Panc1 (cell line): ENCODE measurements around the gene PPARD. TPM values are rescaled to one million over a fixed set of nuclear protein-coding genes. Genes with fewer than 3 reads are reported as not detected.

Source experiments
- ATAC-seq: fragments of 200-7000 bp; cut with Tn5 transposase; 2 replicates; pipeline ENCODE4 v1.9.1; 2020; ENCODE audit warnings: mild to moderate bottlenecking, moderate library complexity
- BruUV-seq: library from RNA; stranded (reverse); fragments of 400-500 nt; replicated peaks from 2 replicates; lab custom pipeline; 2021; lab: Mats Ljungman, UMichigan
- CTCF ChIA-PET: fragments of 300-600 bp; sonication (Branson Sonifier 250); formaldehyde crosslinking; loops from one replicate; lab custom pipeline; 2022; ENCODE audit warnings: antibody characterized with exemption; lab: Charles Lee
- POLR2A ChIA-PET: fragments of 300-600 bp; sonication (Branson Sonifier 250); formaldehyde crosslinking; loops from one replicate; lab custom pipeline; 2022; ENCODE audit warnings: antibody characterized with exemption; lab: Charles Lee
- DNase-seq: peaks from one replicate; pipeline ENCODE4 v3.0.0-alpha.2; 2010; ENCODE audit warnings: low read depth, low spot score
- H3K27ac ChIP-seq: 2 replicates; pipeline ENCODE4 v1.5.1; 2011; ENCODE audit warnings: mild to moderate bottlenecking, low read length, inconsistent platforms
- H3K27me3 ChIP-seq: fragments of 200-500 bp; sonication (Bioruptor generic); 2 replicates; pipeline ENCODE4 v1.6.0; 2014; ENCODE audit warnings: low read length, inconsistent platforms; ENCODE audit not compliant: control insufficient read depth, insufficient read depth
- H3K36me3 ChIP-seq: fragments of 200-500 bp; sonication (Bioruptor generic); 2 replicates; pipeline ENCODE4 v1.5.1; 2014; ENCODE audit warnings: inconsistent platforms, mild to moderate bottlenecking, low read length, moderate library complexity; ENCODE audit not compliant: control insufficient read depth, insufficient read depth
- H3K4me1 ChIP-seq: 2 replicates; pipeline ENCODE4 v1.5.1; 2011; ENCODE audit warnings: inconsistent platforms, mild to moderate bottlenecking, low read length, moderate library complexity; ENCODE audit not compliant: control insufficient read depth, insufficient read depth
- H3K4me3 ChIP-seq, 2 experiments: 2 replicates each; pipeline ENCODE4 v1.5.1; 2011 to 2012; ENCODE audit warnings: low read depth in 2 of 2, low read length in 2 of 2, mild to moderate bottlenecking in 2 of 2, inconsistent platforms in 1 of 2, moderate library complexity in 1 of 2
- H3K9me3 ChIP-seq: fragments of 200-500 bp; sonication (Bioruptor generic); 2 replicates; pipeline ENCODE4 v1.5.1; 2014; ENCODE audit warnings: low read depth, mild to moderate bottlenecking, inconsistent platforms, low read length, moderate library complexity; ENCODE audit not compliant: control insufficient read depth, insufficient read depth
- CTCF ChIP-seq: fragments of 450-650 bp; IDR thresholded peaks from 2 replicates; pipeline ENCODE4 v1.5.1; 2017; ENCODE audit warnings: mild to moderate bottlenecking
- POLR2AphosphoS5 ChIP-seq: IDR thresholded peaks from 2 replicates; pipeline ENCODE4 v1.6.1; 2012; ENCODE audit warnings: mild to moderate bottlenecking, low read depth, low read length, moderate library complexity
- SIN3A ChIP-seq: IDR thresholded peaks from 2 replicates; pipeline ENCODE4 v1.6.1; 2012; ENCODE audit warnings: low read depth, mild to moderate bottlenecking, low read length, moderate library complexity, borderline replicate concordance; ENCODE audit not compliant: insufficient read depth
- TCF7L2 ChIP-seq: IDR thresholded peaks from 2 replicates; pipeline ENCODE4 v1.6.1; 2011; ENCODE audit warnings: mild to moderate bottlenecking, low read depth, low read length, inconsistent platforms
- in situ Hi-C: cut with HindIII; loops from 2 replicates; pipeline ENCODE4 v1.10.0; 2016; ENCODE audit warnings: low sequenced_read_pairs, low pct_unique_long_range_greater_than_20kb
- intact Hi-C: fragments of 100-400 bp; cut with micrococcal nuclease; formaldehyde crosslinking; loops from one replicate; pipeline ENCODE4 v1.10.0; 2022; ENCODE audit not compliant: unreplicated experiment
- total RNA-seq: library from RNA; stranded (reverse); gene quantifications from one replicate; pipeline ENCODE4 v1.2.1, GENCODE V29; 2021; ENCODE audit not compliant: unreplicated experiment
- TF ChIP-seq, protein P1 (sequence below), 2 experiments: IDR thresholded peaks; 2 replicates each; pipeline ENCODE4 v1.6.1; 2011 to 2012; ENCODE audit warnings: low read depth in 2 of 2, control low read depth in 1 of 2, low read length in 1 of 2, mild to moderate bottlenecking in 1 of 2, moderate library complexity in 1 of 2; ENCODE audit not compliant: insufficient read depth in 1 of 2

The PPARD gene
- total RNA-seq, 1 experiment from 2014 or later: 14.4 TPM

DNA sequence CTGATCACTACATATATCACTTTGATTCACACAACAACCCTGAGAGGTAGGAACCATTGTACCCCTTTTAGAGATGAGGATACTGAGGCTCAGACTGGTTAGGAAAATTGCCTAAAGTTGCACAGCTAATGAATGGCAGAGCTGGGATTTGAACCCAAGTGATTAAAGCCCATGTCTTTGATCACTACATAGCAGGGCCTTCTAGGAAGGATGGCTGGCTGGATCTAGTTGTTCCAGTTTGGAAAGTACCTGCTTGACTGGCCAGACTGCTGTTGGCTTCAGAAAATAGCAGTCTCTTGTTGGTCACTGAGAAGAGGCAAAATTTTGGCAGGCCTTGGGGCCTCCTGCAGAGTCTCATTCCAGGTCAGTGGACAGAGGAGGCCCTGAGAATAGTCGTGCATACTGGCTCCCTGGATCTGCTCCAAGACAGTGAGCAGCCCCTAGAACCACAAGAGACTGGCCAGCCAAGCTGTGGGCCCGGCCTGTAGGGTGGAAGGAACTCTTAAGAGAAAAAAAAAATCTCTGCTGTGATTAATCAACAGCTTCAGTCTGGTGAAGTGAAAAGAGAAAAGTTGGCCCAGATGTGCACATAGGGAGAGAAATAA lies 17.5 kb downstream of the PPARD start:
- Histone ChIP-seq H3K27ac (no peak overlapping the region), H3K4me3 (no peak overlapping the region), H3K4me1 (no peaks in the 10 kb centered on the region; the same call in 1 of the 2 replicates), H3K9me3 (no peaks in the 10 kb centered on the region), H3K36me3 (no peaks in the 10 kb centered on the region), H3K27me3 (no peaks in the 10 kb centered on the region)
- ATAC-seq (no peak), DNase-seq (no peak)
- no TSS peak for BruUV-seq
- in situ Hi-C loops (no loop called here), intact Hi-C loops (no loop called here)
- ChIA-PET POLR2A (no interaction called here), CTCF (interaction anchor here (0.6 kb wide), 1 partner anchor 8 kb away, joined by 14 read pairs; no protein-coding TSS in a partner anchor)
- TF ChIP-seq, protein P1, sequence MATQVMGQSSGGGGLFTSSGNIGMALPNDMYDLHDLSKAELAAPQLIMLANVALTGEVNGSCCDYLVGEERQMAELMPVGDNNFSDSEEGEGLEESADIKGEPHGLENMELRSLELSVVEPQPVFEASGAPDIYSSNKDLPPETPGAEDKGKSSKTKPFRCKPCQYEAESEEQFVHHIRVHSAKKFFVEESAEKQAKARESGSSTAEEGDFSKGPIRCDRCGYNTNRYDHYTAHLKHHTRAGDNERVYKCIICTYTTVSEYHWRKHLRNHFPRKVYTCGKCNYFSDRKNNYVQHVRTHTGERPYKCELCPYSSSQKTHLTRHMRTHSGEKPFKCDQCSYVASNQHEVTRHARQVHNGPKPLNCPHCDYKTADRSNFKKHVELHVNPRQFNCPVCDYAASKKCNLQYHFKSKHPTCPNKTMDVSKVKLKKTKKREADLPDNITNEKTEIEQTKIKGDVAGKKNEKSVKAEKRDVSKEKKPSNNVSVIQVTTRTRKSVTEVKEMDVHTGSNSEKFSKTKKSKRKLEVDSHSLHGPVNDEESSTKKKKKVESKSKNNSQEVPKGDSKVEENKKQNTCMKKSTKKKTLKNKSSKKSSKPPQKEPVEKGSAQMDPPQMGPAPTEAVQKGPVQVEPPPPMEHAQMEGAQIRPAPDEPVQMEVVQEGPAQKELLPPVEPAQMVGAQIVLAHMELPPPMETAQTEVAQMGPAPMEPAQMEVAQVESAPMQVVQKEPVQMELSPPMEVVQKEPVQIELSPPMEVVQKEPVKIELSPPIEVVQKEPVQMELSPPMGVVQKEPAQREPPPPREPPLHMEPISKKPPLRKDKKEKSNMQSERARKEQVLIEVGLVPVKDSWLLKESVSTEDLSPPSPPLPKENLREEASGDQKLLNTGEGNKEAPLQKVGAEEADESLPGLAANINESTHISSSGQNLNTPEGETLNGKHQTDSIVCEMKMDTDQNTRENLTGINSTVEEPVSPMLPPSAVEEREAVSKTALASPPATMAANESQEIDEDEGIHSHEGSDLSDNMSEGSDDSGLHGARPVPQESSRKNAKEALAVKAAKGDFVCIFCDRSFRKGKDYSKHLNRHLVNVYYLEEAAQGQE (IDR thresholded peaks at IDR 0.05; ENCODE audit: insufficient read depth in 1 of 2, low read depth in 2 of 2, low read length in 1 of 2): no peak
- TF ChIP-seq TCF7L2 (no peak), CTCF (no peak), POLR2AphosphoS5 (no peak)

DNA sequence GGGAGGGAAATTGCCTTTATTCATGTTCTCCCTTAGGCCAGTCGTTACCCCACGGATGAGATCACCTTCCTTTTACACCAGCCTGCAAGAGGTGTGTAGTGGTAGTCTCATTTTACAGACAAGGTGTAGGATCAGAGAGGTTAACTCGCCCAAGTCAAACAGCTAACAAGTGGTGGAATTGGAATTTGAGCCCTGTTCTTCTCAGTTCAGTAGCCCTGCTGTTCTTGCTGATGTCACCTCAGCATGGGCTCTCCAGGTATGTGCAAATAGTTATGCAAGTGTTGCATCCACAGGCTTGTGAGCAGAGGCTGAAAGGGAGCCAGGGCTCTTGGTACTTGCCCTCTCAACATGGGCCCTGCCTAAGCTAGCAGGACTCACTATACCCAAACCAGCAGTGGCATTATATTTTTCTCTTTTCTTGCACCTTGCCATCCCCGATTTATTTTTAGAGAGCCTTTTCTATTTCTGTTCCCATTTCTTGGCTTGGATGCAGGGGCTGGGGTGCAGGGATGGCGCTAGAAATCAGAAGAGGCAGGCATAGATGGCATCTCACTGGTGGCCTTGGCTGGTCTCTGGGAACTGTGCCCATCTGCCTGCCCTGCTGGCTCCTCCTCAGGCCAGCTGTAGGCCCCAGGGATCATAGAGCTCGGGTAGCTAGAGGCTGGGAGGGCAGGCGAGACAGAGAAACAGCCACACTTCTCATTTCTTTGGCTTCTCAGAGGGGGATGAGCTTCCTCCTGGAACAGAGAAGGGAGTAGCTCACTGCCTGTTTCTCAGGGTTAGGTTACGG lies 18.2 kb downstream of the PPARD start:
- ATAC-seq: peak; percentile 42; the same call in 1 of the 2 replicates
- H3K9me3 ChIP-seq: no peaks in the 10 kb centered on the region
- no peak for DNase-seq
- H3K36me3 ChIP-seq: no peaks in the 10 kb centered on the region
- intact Hi-C loops: no loop called here
- TF ChIP-seq TCF7L2: no peak
- TF ChIP-seq CTCF: no peak
- TF ChIP-seq, protein P1 (IDR thresholded peaks at IDR 0.05; ENCODE audit: insufficient read depth in 1 of 2, low read depth in 2 of 2, low read length in 1 of 2): no peak
- TF ChIP-seq SIN3A: no peak
- TF ChIP-seq POLR2AphosphoS5: no peak
- ChIA-PET CTCF (interaction anchor here (0.6 kb wide), 1 partner anchor 9 kb away, joined by 14 read pairs; no protein-coding TSS in a partner anchor), POLR2A (no interaction called here)
- no peak overlapping the region for H3K27ac ChIP-seq
- no peaks in the 10 kb centered on the region for H3K27me3 ChIP-seq
- H3K4me1 ChIP-seq: no peaks in the 10 kb centered on the region; the same call in 1 of the 2 replicates
- in situ Hi-C loops: no loop called here
- no peak overlapping the region for H3K4me3 ChIP-seq
- no TSS peak for BruUV-seq
